GM12891 (cell line): ENCODE data around the gene CYREN.

Source experiments
- PAX5 ChIP-seq: IDR thresholded peaks from 2 replicates; pipeline ENCODE4 v1.6.1; 2011; ENCODE audit warnings: low read length, moderate library complexity, mild to moderate bottlenecking; ENCODE audit not compliant: insufficient read depth, severe bottlenecking
- POLR2A ChIP-seq: IDR thresholded peaks from 2 replicates; pipeline ENCODE4 v1.6.1; 2011; ENCODE audit warnings: low read depth, low read length, control low read depth
- POLR2AphosphoS5 ChIP-seq: IDR thresholded peaks from 2 replicates; pipeline ENCODE4 v1.6.1; 2011; ENCODE audit warnings: low read depth, low read length, control low read depth

DNA sequence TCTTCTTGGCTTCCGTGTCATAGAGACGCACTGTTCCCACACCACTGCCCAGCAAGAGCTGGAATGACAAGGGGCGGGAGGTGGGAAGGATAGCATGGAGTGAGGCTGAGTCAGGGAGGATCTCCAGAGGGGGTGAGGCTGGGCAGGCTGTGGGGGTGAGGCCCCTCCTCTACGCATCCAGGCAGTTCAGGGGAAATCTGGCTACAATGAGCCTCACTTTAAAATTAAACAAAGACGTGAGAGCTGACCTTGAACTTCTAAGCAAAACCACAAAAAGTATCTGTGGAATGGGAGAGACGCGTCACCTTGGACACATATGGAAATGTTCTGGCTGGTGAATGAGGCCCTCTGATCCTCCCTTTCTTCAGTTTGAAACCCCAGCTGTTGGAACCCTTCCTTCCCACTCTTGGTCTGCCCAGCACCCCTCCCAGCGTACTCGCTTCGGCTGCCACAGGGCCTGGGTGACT, 23.1 kb upstream of the CYREN start:
- no peak for TF ChIP-seq POLR2AphosphoS5
- TF ChIP-seq POLR2A: no peak
- no peak for TF ChIP-seq PAX5
